ENCODE measurements around the gene SORCS3.
A peak's percentile ranks its signal among the peaks of the same experiment; 100 is the strongest.

SORCS3 gene

GRCh38 chr10:105145711-105146110, 504.6 kb downstream of the SORCS3 start:
- no peak for TF ChIP-seq CTCF (IDR thresholded peaks at IDR 0.05; ENCODE audit: insufficient read depth, low read length, missing control alignments)
- ChIA-PET CTCF (no interaction called here), POLR2A (no interaction called here)
- DNase-seq (ENCODE audit: low read depth, low spot score) = no peak
- H3K4me3 ChIP-seq (ENCODE audit: low read depth, low read length) = no peak overlapping the region

GRCh38 chr10:105146436-105146835, 505.3 kb downstream of the SORCS3 start:
- no peak overlapping the region for H3K4me3 ChIP-seq (ENCODE audit: low read depth, low read length)
- CTCF ChIA-PET = no interaction called here
- no peak for TF ChIP-seq CTCF (IDR thresholded peaks at IDR 0.05; ENCODE audit: insufficient read depth, low read length, missing control alignments)
- DNase-seq (ENCODE audit: low read depth, low spot score) = no peak
- POLR2A ChIA-PET = no interaction called here

- no peak overlapping the region for H3K4me3 ChIP-seq (ENCODE audit: low read depth, low read length)
- DNase-seq (ENCODE audit: low read depth, low spot score) = no peak
- ChIA-PET POLR2A (no interaction called here), CTCF (no interaction called here)
- no peak for TF ChIP-seq CTCF (IDR thresholded peaks at IDR 0.05; ENCODE audit: insufficient read depth, low read length, missing control alignments)
Measured at GRCh38 chr10:105148456-105148855, 507.4 kb downstream of the SORCS3 start.

GRCh38 chr10:105148921-105149320, 507.8 kb downstream of the SORCS3 start:
- ChIA-PET CTCF (no interaction called here), POLR2A (no interaction called here)
- TF ChIP-seq CTCF (IDR thresholded peaks at IDR 0.05; ENCODE audit: insufficient read depth, low read length, missing control alignments) = no peak
- no peak overlapping the region for H3K4me3 ChIP-seq (ENCODE audit: low read depth, low read length)
- no peak for DNase-seq (ENCODE audit: low read depth, low spot score)

- ChIA-PET CTCF (no interaction called here), POLR2A (no interaction called here)
- no peak overlapping the region for H3K4me3 ChIP-seq (ENCODE audit: low read depth, low read length)
- DNase-seq (ENCODE audit: low read depth, low spot score) = peak; percentile 0
- no peak for TF ChIP-seq CTCF (IDR thresholded peaks at IDR 0.05; ENCODE audit: insufficient read depth, low read length, missing control alignments)
Measured at GRCh38 chr10:105149371-105149891, 508.3 kb downstream of the SORCS3 start.

- POLR2A ChIA-PET = no interaction called here
- no peak overlapping the region for H3K4me3 ChIP-seq (ENCODE audit: low read depth, low read length)
- CTCF ChIA-PET = no interaction called here
- no peak for TF ChIP-seq CTCF (IDR thresholded peaks at IDR 0.05; ENCODE audit: insufficient read depth, low read length, missing control alignments)
- DNase-seq (ENCODE audit: low read depth, low spot score) = peak; percentile 23
Measured at GRCh38 chr10:105150259-105150880, 509.3 kb downstream of the SORCS3 start.

Data from AG04449 (cell line).